GM19468 (cell line): ENCODE data around the gene ME1.
"Not testable (repeated sequence)": the region's sequence is repeated elsewhere in the genome, so short reads cannot be mapped to it uniquely, and the experiment has no call there.

Experiments used
- ATAC-seq: cut with Tn5 transposase; IDR thresholded peaks from one replicate; pipeline ENCODE4 v1.9.1; 2021; ENCODE audit warnings: mild to moderate bottlenecking, moderate library complexity, moderate number of reproducible peaks; ENCODE audit not compliant: unreplicated experiment; ENCODE audit errors: extremely low read depth

Gene ME1

DNA sequence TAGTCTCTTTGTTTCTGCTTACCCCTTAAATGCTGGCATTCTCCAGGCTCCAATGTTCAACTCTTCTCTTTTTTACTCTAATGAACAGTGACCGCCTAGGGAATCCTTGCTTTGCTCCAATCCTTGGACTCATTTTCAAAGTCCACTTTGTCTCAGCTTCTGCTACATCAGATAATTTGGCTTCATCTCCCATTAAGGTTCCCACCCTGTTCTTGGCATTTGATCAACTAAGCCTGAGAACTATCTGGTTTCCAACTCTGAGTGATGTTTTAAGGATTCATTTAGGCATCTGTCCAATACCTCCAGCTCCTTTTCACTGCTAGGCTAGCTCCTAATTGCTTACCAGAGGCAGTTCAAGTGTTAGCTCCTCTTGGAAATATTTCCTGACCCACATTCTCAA, 64.9 kb downstream of the ME1 start:
- ATAC-seq, result no peak

DNA sequence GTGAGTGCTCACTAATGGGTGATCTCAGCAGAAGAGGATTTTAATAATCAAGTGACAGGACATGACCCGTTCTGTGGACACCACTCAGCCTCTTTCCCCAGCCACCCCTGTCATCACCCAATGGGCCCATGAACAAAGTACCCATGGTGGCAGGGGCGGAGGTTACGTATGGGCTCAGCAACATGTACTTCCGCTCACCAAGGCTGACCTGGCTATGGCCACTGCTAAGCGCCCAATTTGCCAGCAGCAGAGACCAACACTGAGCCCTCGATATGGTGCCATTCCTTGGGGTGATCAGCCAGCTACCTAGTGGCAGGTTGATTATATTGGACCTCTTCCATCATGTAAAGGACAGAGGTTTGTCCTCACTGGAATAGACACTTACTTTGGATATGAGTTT, 68.5 kb downstream of the ME1 start:
- ATAC-seq, result not testable (repeated sequence)

DNA sequence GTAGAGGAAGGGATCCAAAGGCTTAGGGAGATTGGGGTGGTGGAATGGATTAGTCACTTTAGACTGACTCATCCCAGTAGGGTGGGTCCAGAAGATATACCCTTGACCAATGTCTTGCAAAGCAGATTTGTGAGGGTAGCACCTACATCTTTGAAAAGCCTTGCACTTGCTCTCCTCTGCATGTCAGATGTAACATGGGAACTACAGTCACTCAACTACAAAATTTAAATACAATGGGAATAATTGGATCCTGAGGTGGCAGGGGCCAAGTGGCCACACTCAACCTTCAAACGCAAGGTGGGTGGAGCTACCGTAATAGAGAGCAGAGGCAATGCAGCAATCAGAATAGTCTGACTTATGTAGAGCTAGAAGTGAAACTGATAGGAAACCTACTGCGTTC, 71.2 kb downstream of the ME1 start:
- ATAC-seq, result no peak

DNA sequence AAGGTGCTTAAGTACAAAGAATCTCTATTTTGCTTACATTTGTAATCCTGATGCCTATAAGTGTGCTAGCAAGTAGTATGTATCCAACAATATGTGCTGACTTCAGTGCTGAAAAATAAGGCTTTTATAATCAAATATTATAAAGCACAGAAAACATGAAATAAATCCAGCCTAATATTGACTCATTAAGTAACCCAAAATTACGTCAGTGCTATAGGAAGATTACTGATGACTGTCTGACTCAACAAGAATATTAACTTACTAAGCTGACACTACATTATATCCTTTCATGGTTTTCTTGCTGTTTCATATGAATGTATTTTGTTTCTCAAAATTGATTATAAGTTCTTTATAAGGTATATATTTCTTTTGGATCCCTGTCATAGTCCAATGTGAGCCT, 76.1 kb downstream of the ME1 start:
- no peak for ATAC-seq

DNA sequence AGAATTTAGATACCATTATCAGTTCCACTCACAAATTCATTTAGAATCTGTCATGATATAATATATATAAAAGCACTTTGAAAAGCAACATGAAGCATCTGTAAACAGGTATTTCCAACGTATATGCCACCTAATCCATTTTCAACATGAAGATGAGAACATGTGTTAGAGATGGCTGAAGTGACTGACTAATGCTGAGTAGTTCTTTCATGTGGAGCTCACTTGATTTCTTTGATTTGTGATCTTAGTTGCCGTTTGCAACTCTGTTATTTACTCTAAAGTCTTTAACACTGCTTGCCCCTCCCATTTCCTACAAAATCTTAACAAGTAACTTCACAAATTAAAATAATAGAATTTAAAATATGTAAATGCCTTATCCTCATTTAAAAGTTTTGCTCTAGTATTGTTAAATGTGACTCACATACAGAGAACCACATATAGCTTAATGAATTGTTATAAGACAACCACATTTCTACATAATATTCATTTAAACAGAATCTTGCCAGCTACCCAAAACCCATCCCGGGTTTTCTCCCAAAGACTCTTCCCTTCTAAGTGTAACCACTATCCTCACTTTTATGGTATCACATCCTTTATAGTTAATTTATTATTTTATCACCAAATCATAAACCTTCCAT, 78.3 kb downstream of the ME1 start:
- no peak for ATAC-seq

DNA sequence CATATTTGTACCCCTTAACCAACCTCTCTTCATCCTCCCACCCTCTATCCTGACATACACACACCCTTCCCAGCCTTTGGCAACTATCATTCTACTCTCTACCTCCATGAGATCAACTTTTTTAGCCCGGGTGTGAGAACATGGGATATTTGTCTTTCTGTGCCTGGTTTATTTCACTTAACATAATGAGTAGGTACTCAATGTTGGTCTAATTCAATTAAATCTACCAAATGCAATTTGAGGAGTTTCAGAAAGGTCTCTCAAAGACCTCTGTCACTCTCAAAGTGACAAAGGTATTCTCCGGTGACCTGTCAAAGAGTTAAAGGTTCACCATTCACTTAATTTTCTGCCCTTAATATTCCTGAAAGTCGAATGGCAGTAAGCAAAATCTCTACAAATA, 87.7 kb downstream of the ME1 start:
- no peak for ATAC-seq

DNA sequence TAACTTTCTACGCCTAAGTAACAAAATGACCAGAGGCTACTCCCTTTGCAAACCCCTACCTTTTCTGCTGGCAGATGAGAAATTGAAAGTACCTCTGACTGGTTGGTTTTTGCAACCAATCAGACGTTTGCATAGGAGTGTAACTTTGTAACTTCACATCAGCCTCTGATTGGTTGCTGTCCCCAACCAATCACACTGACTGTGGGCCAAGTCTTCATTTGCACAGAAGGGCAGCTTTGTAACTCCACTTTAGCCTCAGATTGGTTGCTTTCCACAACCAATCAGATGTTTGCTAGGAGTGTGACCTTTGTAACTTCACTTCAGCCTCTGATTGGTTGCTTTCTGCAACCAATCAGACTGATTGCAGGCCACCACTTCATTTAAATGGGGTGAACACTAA, 89.1 kb downstream of the ME1 start:
- no peak for ATAC-seq

DNA sequence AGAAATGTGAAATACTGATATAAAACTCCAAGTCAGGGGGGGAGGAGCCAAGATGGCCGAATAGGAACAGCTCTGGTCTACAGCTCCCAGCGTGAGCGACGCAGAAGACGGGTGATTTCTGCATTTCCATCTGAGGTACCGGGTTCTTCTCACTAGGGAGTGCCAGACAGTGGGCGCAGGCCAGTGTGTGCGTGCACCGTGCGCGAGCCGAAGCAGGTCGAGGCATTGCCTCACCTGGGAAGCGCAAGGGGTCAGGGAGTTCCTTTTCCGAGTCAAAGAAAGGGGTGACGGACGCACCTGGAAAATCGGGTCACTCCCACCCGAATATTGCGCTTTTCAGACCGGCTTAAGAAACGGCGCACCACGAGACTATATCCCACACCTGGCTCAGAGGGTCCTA, 96.9 kb downstream of the ME1 start:
- not testable (repeated sequence) for ATAC-seq

DNA sequence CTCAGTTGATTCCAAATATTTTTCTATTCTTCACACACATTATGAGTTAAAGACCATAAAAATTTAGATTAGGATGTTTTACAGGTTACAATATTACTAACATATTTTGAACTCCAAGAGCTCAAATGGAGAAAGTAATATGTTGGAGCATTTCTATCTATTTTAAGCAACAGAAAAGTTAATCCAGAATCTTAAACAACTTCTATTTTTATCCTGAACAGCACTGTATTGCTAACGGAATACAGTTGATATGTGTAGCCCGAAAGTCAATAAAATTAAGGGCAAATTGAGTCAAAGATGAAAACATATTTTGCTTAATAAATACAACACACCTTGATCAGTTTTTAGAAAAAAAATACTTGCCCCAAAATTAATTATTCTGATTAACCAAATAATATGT, 97.4 kb downstream of the ME1 start:
- no peak for ATAC-seq

DNA sequence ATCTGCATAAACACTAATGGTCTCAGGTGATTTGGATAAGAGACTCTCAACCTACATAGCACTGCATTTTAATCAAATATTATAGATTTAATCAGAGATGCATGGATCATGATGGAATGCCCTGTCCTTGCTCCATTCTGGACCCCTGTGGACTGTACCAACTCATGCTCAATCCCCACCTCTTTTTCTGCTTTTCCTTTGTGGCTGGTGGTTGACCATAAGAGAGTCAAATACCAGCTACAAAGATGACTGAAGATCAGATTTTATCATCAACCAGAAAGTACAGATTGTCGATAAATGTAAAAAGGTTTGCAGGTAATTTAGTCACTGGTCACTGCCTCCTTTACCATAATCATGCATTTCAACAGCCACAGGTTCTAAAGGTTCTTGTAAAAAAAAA, 116.2 kb downstream of the ME1 start:
- no peak for ATAC-seq

DNA sequence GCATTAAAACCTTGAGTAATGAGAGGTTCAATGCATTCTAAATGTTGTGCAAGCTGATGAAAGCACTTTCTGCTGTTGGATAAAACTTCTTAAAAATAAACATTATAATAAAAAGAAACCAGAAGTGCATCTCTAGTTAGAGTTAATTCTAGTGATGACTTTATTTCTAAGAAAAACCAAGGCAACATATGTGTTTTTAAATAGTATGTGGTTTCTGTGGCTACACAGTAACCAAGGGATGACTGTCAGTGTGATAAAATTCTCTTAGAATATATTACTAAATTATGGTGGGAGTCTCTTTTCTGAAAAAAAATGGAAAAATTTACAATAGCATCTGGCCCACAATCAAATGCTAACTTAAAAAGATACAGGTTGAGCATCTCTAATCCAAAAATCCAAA, 117.0 kb downstream of the ME1 start:
- no peak for ATAC-seq

DNA sequence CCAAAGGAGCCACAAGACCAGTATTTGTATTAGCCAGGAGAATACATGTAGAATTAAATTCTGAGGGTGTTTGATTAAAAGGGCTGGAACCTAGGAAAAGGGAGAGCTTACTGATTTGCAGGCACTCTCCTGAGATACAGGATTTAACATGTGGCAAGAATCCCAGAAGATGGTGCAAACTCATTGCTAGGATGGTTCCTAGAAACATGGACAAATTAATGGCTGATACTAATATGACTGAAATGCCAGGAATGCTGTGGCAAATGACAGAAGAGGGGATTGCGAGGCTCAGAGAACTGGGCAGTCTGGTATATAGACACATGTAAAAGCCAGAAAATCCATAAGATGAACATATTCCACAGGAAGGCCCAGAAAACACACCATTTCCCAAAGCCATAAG, 119.6 kb downstream of the ME1 start:
- ATAC-seq, result no peak

DNA sequence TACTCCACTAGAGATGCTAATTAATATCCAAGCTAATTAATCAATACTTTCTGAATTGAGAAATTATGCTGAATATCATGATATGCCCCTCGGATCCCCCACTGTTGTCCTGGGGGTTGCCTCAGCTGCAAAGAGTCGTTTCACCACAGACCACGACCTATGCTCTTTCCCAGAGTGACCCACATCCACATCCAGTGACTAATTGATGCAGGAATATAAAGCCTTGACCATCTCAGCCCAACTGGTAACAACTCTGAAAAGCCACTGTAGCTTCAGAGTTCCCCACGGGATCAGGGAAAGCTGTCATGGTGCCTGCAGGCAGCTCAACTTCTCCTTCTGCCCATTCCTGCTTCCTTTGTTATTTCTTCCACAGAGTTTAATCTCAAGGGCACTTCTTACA, 120.8 kb downstream of the ME1 start:
- ATAC-seq, result no peak

DNA sequence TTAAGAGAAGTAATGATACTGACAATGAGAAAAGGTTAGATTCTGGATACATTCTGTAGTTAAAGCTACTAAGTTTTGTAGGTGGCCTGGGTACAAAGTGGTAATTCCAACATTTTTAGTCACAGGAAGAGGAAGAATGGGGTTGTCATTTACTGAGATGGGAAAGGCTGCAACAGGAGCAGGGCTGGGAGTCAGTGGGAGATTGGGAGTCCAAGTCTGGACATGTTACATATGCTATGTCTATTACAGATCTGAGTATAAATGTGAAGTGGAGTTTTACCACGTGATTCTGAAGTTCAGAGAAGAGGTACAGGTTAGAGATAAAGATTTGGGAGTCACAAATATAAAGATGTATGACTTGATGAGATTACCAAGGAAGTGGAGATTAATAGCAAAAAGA, 121.5 kb downstream of the ME1 start:
- no peak for ATAC-seq

DNA sequence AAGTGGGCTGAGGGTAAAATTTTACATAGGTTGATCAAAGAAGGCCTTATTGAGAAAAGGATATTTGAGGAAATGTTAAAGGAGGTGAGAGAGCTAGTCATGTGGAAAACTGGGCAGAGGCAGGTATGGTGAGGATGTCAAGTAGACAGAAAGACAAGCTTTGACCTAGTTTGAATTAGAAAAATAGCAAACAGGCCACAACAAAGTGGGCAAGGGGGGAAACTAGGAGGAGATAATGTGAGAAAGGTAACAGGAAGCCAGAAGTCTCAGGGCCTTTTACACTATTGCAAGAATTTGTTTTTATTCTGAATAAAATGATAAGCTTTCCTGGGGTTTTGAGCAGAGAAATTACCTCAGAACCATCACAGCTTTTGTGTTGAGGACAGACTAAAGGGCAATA, 122.0 kb downstream of the ME1 start:
- no peak for ATAC-seq

DNA sequence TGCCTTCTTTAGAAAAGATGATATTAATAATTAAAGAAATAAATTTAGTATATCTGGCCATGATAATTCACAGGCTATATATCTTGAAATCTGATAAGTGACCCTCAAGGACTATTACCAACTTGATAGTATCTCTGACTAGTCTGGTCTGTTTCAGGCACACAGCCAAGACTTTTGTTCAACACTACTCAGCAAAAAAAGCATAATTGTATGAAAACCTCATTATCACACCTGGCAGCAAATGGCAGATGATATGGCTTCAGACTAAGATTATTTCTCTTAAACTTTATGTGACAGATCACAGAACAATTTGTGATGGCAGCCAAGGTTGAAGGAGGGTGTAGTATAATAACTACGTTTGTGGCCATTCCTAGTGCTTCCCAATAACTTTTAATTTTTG, 123.0 kb downstream of the ME1 start:
- ATAC-seq, result no peak

DNA sequence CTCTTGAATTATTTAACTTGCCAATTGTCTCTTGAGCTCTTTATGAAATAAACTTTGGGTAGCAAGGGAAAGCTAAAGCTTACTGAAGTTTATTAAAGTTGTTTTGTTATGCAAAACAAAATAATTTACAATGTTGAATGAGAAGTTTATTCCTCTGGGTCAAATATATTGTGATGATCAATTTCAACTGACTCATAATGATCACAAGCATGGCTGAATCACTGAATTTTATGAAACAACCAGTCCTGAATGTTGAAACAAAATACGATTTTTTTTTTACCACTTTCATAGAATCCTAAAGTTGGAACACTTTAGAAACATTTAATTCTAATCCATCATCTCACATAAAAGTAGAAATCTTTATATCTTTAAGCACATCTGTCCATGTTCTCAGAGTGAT, 127.4 kb downstream of the ME1 start:
- no peak for ATAC-seq

DNA sequence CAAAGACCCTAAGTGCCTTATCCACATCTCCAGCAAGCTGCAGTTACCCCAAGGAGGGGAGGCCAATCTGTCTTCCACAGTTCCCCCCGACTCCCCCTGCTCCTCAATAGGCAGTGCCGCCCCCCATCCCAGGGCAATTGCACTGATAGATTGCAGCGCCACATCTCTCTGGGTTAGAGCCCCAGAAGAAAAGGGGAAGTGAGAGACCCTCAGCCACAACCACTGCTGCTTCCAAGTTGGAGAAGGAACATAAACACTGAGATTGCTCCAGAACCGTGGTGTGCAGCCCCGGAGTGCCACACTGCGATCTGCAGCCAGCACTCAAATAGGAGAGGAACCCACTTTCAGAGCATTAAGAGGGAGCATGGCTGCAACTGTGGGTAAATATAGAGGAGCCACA, 136.2 kb downstream of the ME1 start:
- ATAC-seq, result no peak

DNA sequence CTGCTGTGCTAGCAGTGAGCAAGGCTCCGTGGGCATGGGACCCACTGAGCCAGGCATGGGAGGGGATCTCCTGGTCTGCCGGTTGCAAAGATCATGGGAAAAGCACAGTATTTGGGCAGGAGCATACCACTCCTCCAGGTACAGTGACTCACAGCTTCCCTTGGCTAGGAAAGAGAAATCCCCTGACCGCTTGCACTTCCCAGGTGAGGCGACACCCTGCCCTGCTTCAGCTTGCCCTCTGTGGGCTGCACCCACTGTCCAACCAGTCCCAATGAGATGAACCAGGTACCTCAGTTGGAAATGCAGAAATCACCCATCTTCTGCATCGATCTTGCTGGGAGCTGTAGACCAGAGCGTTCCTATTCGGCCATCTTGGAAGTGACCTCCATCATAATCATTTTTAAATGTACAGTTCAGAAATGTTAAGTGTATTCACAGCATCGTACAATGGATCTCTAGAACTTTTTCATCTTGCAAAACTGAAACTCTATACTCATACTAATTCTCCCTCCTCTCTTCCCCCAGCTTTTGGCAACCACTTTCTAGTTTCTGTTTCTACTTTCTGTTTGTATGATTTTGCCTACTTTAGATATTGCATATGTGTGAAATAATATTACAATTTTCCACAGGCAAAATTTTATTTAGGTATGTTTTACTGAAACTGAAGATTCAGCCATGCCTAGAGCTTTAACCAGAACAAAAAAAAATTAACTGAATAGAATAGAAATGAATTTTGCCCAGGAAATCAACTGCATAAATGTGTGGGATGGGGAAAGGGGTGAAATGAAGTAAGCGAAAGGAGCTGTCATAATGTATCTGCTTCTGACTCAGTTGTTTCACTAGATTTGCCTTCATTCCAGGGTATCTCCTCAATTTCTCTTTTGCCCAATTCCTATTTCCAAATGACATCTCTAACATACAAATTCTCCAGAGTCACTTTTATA, 137.7 kb downstream of the ME1 start:
- peak; percentile 75 for ATAC-seq

DNA sequence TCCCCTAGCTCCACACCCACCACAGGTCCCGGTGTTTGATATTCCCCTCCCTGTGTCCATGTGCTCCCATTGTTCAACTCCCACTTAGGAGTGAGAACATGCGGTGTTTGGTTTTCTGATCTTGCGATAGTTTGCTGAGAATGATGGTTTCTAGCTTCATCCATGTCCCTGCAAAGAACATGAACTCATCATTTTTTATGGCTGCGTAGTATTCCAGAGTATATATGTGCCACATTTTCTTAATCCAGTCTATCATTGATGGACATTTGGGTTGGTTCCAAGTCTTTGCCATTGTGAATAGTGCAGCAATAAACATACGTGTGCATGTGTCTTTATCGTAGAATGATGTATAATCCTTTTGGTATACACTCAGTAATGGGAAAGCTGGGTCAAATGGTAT, 143.6 kb downstream of the ME1 start:
- not testable (repeated sequence) for ATAC-seq

DNA sequence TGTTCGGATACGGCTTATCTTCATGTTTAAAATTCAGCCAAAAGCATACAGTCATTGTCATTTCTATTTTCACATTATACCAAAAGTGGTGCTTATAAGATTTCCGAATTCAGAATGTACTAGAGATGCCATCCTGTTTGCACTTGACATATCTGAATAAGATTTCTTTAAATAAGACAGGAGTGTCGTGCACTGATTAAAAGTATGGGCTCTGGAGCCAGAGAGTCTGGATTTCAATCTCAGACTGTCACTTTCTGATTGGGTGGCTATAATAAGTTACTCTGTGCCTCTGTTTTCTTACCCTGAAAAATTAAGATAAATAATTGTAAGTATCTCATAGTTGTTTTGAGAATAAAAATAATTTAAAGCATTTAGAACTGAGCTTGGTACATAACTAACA, 144.9 kb downstream of the ME1 start:
- ATAC-seq, result no peak

DNA sequence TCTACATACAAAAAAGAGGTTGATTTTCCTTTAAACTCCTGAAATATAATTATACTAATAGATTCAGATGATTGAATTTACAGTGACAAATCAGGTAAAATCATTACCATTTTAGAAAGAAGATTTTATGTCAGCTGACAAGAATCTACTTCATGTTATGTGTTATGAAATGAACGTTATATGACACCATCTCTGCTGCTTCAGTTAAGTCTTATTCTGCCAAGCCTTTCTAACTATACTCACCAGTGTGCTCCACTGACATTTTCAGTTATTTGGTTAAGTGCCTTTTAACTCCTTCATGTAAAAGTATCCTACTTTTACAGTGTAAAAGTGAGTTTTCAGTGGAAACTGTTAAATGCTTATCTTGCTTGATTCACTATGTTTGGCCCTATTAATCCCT, 157.3 kb downstream of the ME1 start:
- ATAC-seq, result no peak
